Stomach (tissue), 9 donors: ENCODE data around the gene OGDH. TPM values are rescaled to one million over a fixed set of nuclear protein-coding genes. Genes with fewer than 3 reads are reported as not detected.
A peak's percentile ranks its signal among the peaks of the same experiment; 100 is the strongest.
"Not testable (repeated sequence)": the region's sequence is repeated elsewhere in the genome, so short reads cannot be mapped to it uniquely, and the experiment has no call there.

Source experiments
- DNase-seq, 2 donors: peaks; one replicate each; pipeline versions ENCODE4 v3.0.0 to v3.0.0-alpha.2; 2013 to 2019
- H3K27ac ChIP-seq, 5 donors: fragments of 200-600 bp in 4 of 5; sonication (generic) in 4 of 5; one replicate each; pipeline ENCODE4 v1.5.1; 2013 to 2019; ENCODE audit warnings: mild to moderate bottlenecking in 1 of 5, moderate library complexity in 1 of 5
- H3K27me3 ChIP-seq, 3 donors: fragments of 200-600 bp; sonication (generic); one replicate each; pipeline ENCODE4 v1.5.1; 2017 to 2019; ENCODE audit warnings: mixed run types in 1 of 3
- H3K36me3 ChIP-seq, 4 donors: fragments of 200-600 bp; sonication (generic); 1 replicate in 3 of 4; 2 replicates in 1 of 4; pipeline ENCODE4 v1.5.1; 2016 to 2019
- H3K4me1 ChIP-seq, 4 donors: fragments of 200-600 bp; sonication (generic); one replicate each; pipeline ENCODE4 v1.5.1; 2016 to 2019
- H3K4me3 ChIP-seq, 4 donors: fragments of 200-600 bp; sonication (generic) in 3 of 4; one replicate each; pipeline ENCODE4 v1.5.1; 2016 to 2019; ENCODE audit warnings: mild to moderate bottlenecking in 1 of 4
- H3K9me3 ChIP-seq, 4 donors: fragments of 200-600 bp; sonication (generic); one replicate each; pipeline ENCODE4 v1.5.1; 2016 to 2019
- EP300 ChIP-seq: sonication (generic); formaldehyde crosslinking; IDR thresholded peaks from one replicate; pipeline ENCODE4 v1.6.1; 2017; ENCODE audit warnings: antibody characterized with exemption
- POLR2A ChIP-seq, 4 donors: fragments of 450-650 bp; IDR thresholded peaks; one replicate each; pipeline ENCODE4 v1.6.1; 2016; ENCODE audit warnings: antibody characterized with exemption in 4 of 4, control low read depth in 2 of 4, mild to moderate bottlenecking in 1 of 4, moderate library complexity in 1 of 4
- POLR2AphosphoS5 ChIP-seq, 3 donors: sonication (generic); formaldehyde crosslinking; IDR thresholded peaks; one replicate each; pipeline ENCODE4 v1.6.1; 2016; ENCODE audit warnings: antibody characterized with exemption in 3 of 3
- WGBS, 5 donors: extraction: QIAGEN DNeasy Blood & Tissue Kit in 3 of 5; methylation state at CpG; one replicate each; pipeline versions ENCODE4 v1.1.5 to v1.1.7; 2013 to 2018; 5-methylcytosine and 5-hydroxymethylcytosine counted together
- intact Hi-C: fragments of 100-400 bp; cut with DNase I; formaldehyde crosslinking; loops from one replicate; pipeline ENCODE4 v1.15.1; 2023; ENCODE audit warnings: low total_unique reads
- polyA plus RNA-seq, 3 donors: library from polyadenylated mRNA; stranded (reverse); fragments of 200-250 nt; gene quantifications; one replicate each; pipeline ENCODE4 v1.2.3, GENCODE V29; 2013
- total RNA-seq, 5 donors: library from RNA; depleted of rRNA; stranded (reverse); fragments of >200 nt; gene quantifications; one replicate each; pipeline versions ENCODE4 v1.1.0 to v1.2.3, GENCODE V29; 2014 to 2016
- TF ChIP-seq, protein P1 (sequence below), 7 experiments: fragments of 450-650 bp in 4 of 7; fragments of 200-600 bp in 3 of 7; sonication (generic) in 3 of 7; IDR thresholded peaks; one replicate each; pipeline ENCODE4 v1.5.1; 2016 to 2019; ENCODE audit warnings: antibody characterized with exemption in 7 of 7, control low read depth in 2 of 7, mild to moderate bottlenecking in 1 of 7
- donor health status: healthy with polysubstance abuse.
- donor health status: Bipolar disorder and iron deficiency.
- donor health status: healthy.

OGDH gene
- total and polyA plus RNA-seq, 8 donors = 19.8 to 92.0 (median 31.3) TPM

DNA sequence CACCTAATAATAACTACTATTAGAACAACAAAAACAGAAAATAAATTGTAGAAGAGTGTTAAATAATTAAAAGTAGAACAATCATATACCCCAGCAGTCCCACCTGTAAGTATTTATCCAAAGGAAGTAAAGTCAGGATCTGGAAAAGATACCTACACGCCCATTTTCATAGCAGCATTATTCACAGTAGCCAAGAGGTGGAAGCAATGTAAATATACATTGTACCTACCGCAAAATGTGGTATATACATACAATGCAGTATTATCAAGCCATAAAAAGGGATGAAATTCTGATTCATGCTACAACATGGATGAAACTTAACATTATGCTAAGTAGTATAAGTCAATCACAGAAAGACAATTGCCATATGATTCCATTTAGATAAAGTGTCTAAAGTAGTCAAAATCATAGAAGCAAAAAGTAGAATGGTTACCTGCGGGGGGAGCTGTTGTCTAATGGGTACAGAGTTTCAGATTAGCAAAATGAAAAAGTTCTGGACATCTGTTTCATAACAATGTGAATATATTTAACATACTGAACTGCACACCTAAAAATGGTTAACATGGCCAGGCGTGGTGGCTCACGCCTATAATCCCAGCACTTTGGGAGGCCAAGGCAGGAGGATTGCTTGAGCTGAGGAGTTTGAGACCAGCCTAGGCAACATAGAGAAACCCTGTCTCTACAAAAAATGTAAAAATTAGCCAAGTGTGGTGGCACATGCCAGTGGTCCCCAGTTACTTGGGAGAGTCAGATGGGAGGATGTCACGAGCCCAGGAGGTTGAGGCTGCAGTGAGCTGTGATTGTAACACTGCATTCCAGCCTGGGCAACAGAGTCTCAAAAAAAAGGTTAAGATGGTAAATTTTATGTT, 18.4 kb upstream of the OGDH start:
- TF ChIP-seq POLR2A (IDR thresholded peaks at IDR 0.05) = no peak
- TF ChIP-seq, protein P1, sequence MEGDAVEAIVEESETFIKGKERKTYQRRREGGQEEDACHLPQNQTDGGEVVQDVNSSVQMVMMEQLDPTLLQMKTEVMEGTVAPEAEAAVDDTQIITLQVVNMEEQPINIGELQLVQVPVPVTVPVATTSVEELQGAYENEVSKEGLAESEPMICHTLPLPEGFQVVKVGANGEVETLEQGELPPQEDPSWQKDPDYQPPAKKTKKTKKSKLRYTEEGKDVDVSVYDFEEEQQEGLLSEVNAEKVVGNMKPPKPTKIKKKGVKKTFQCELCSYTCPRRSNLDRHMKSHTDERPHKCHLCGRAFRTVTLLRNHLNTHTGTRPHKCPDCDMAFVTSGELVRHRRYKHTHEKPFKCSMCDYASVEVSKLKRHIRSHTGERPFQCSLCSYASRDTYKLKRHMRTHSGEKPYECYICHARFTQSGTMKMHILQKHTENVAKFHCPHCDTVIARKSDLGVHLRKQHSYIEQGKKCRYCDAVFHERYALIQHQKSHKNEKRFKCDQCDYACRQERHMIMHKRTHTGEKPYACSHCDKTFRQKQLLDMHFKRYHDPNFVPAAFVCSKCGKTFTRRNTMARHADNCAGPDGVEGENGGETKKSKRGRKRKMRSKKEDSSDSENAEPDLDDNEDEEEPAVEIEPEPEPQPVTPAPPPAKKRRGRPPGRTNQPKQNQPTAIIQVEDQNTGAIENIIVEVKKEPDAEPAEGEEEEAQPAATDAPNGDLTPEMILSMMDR (IDR thresholded peaks at IDR 0.05) = peak in 5 of 7 experiments; percentile 15 to 72 (median 41)
- H3K27ac ChIP-seq = no peak overlapping the region
- H3K36me3 ChIP-seq = no peaks in the 10 kb centered on the region
- 10 to 19% (median 13%) methylated on average over 6 of the region's 6 CpGs for WGBS, 5 donors
- DNase-seq = peak; percentile 54 to 84
- intact Hi-C loops = no loop called here
- H3K4me3 ChIP-seq = no peak overlapping the region
- H3K9me3 ChIP-seq = no peaks in the 10 kb centered on the region
- H3K4me1 ChIP-seq = peaks cover 0 to 9% (median 8%) of the 10 kb centered on the region in 4 donors
- H3K27me3 ChIP-seq = no peaks in the 10 kb centered on the region

DNA sequence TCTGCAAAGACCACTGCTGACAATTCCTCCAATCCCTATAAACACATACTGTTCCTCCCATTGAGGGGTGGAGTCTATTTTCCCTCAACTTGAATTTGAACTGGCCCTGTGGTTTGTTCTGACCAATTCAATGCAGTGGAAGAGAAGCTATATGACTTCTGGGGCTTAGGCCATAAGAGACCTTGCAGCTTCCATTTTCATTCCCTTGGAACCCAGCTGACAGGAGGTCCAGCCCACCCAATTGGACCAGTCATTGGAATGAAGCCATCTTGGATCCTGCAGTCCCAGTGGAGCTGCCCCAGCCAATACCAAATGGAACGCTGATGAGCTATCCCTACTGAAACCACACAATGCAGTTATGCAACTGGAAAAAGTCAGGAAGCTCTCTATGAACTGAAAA, 15.5 kb upstream of the OGDH start:
- intact Hi-C loops = loop anchor here (5.0 to 10.0 kb wide), 2 partner anchors 264 to 326 kb away; no protein-coding TSS in a partner anchor
- TF ChIP-seq, protein P1 (IDR thresholded peaks at IDR 0.05) = no peak
- TF ChIP-seq POLR2AphosphoS5 (IDR thresholded peaks at IDR 0.05) (no peak), EP300 (no peak), POLR2A (IDR thresholded peaks at IDR 0.05) (no peak)
- H3K9me3 ChIP-seq = no peaks in the 10 kb centered on the region
- peaks cover 0 to 6% (median 6%) of the 10 kb centered on the region in 4 donors for H3K4me1 ChIP-seq
- 88 to 96% (median 93%) methylated on average over 1 of the region's 1 CpG for WGBS, 5 donors
- no peaks in the 10 kb centered on the region for H3K27me3 ChIP-seq
- no peak overlapping the region for H3K4me3 ChIP-seq
- DNase-seq = no peak
- H3K36me3 ChIP-seq = no peaks in the 10 kb centered on the region
- H3K27ac ChIP-seq = no peak overlapping the region

DNA sequence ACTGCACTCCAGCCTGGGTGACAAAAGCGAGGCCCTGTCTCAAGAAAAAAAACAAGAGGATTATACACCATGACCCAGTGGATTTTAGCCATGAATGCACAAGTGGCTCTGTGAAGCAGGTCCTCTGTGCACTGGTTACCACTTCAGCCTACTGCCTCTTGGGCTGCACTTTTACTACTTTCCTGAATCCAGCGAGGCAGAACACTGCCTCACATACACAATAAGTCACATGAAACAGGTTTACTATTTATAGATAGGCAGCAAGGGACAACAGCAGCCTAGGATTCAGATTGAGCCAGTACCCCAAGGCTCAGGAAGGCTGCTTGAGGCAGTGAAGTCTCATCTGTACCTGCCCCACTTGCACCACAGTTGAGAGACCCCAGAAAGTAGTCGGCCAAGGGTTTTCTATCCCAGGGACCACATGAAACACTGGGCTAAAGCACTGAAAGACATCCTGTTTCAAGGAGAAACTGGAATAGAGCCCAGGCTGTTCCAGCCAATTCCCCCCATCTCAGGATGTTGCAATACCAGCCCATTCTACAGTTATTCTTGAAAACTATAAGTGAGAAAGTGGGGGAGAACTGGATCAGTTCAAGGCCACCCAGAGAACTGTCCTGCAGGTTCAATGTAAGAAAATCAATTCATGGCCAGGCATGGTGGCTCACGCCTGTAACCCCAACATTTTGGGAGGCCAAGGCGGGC, 10.3 kb upstream of the OGDH start:
- intact Hi-C loops = loop anchor here (10.0 kb wide), 1 partner anchor 259 kb away; no protein-coding TSS in a partner anchor
- no peaks in the 10 kb centered on the region for H3K9me3 ChIP-seq
- DNase-seq = no peak
- no peaks in the 10 kb centered on the region for H3K36me3 ChIP-seq
- H3K27me3 ChIP-seq = no peaks in the 10 kb centered on the region
- H3K4me3 ChIP-seq = no peak overlapping the region
- H3K27ac ChIP-seq = no peak overlapping the region
- no peaks in the 10 kb centered on the region for H3K4me1 ChIP-seq
- no peak for TF ChIP-seq POLR2AphosphoS5 (IDR thresholded peaks at IDR 0.05)
- no peak for TF ChIP-seq EP300
- TF ChIP-seq POLR2A (IDR thresholded peaks at IDR 0.05) = no peak
- TF ChIP-seq, protein P1 (IDR thresholded peaks at IDR 0.05) = no peak
- WGBS, 5 donors = 68 to 77% (median 74%) methylated on average over 5 of the region's 5 CpGs

DNA sequence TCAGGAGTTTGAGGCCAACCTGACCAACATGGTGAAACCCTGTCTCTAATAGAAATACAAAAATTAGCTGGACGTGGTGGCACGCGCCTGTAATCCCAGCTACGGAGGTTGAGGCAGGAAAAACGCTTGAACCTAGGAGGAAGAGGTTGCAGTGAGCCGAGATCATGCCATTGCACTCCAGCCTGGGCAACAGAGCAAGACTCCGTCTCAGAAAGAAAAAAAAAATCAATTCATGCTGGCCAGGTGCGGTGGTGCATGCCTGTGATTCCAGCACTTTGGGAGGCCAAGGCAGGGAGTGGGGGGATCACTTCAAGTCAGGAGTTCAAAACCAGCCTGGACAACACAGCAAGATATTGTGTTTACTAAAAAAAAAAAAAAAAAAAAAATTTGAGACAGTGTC, 9.2 kb upstream of the OGDH start:
- not testable (repeated sequence) for DNase-seq, H3K4me3 ChIP-seq, H3K9me3 ChIP-seq, H3K4me1 ChIP-seq, H3K27ac ChIP-seq, H3K27me3 ChIP-seq, H3K36me3 ChIP-seq
- intact Hi-C loops = loop anchor here (10.0 kb wide), 1 partner anchor 258 kb away; no protein-coding TSS in a partner anchor
- WGBS, 5 donors = 92 to 94% (median 92%) methylated on average over 8 of the region's 8 CpGs
